Loucy (cell line): ENCODE results near the gene LIN28A.

Source experiments
- CTCF ChIP-seq: fragments of 200-600 bp; sonication (generic); conservative IDR thresholded peaks from 2 replicates; pipeline ENCODE4 v1.5.1; 2014; ENCODE audit warnings: mild to moderate bottlenecking, antibody characterized with exemption, low read length
- EZH2phosphoT487 ChIP-seq: fragments of 200-600 bp; IDR thresholded peaks from 2 replicates; pipeline ENCODE4 v1.6.1; 2018; ENCODE audit warnings: antibody characterized with exemption, mild to moderate bottlenecking, moderate library complexity, borderline replicate concordance

- TF ChIP-seq CTCF = 0 out of 2 replicates have a peak, but pooled peaks have one; percentile 9
- TF ChIP-seq EZH2phosphoT487 = no peak
Observed at GRCh38 chr1:26389604-26390247, 20.9 kb upstream of the LIN28A start.
